MM.1S (cell line): ENCODE measurements around the gene ARHGAP8.

Experiments
- DNase-seq: peaks from one replicate; pipeline ENCODE4 v3.0.0-alpha.2; 2015
- H2AFZ ChIP-seq: fragments of 300-600 bp; sonication (generic); 2 replicates; pipeline ENCODE4 v1.6.0; 2016; ENCODE audit warnings: antibody characterized with exemption, low read length
- H3F3A ChIP-seq: fragments of 300-600 bp; sonication (generic); 2 replicates; pipeline ENCODE4 v1.6.1; 2016; ENCODE audit warnings: mild to moderate bottlenecking, antibody characterized with exemption, low read length, moderate library complexity, mixed read lengths; ENCODE audit not compliant: insufficient read depth
- H3K27ac ChIP-seq: fragments of 300-600 bp; sonication (generic); 2 replicates; pipeline ENCODE4 v1.5.1; 2016; ENCODE audit warnings: mild to moderate bottlenecking, low read length
- H3K27me3 ChIP-seq: fragments of 300-600 bp; sonication (generic); replicated peaks from 2 replicates; pipeline ENCODE4 v1.6.0; 2016; ENCODE audit warnings: low read length; ENCODE audit not compliant: insufficient read depth
- H3K36me3 ChIP-seq: fragments of 300-600 bp; sonication (generic); replicated peaks from 2 replicates; pipeline ENCODE4 v1.6.1; 2016; ENCODE audit warnings: mild to moderate bottlenecking, low read length, mixed read lengths; ENCODE audit not compliant: insufficient read depth
- H3K4me1 ChIP-seq: fragments of 300-600 bp; sonication (generic); 2 replicates; pipeline ENCODE4 v1.6.1; 2016; ENCODE audit warnings: low read length, mixed read lengths
- H3K4me2 ChIP-seq: fragments of 300-600 bp; sonication (generic); 2 replicates; pipeline ENCODE4 v1.6.0; 2016; ENCODE audit warnings: low read depth, low read length
- H3K4me3 ChIP-seq: fragments of 300-600 bp; sonication (generic); 2 replicates; pipeline ENCODE4 v1.5.1; 2016; ENCODE audit warnings: low read length, mixed read lengths
- H3K79me2 ChIP-seq: fragments of 300-600 bp; sonication (generic); 2 replicates; pipeline ENCODE4 v1.6.1; 2016; ENCODE audit warnings: mixed run types, low read length, mixed read lengths
- H3K9ac ChIP-seq: fragments of 300-600 bp; sonication (generic); 2 replicates; pipeline ENCODE4 v1.6.1; 2016; ENCODE audit warnings: low read length, mixed read lengths
- H3K9me2 ChIP-seq: fragments of 300-600 bp; sonication (generic); replicated peaks from 2 replicates; pipeline ENCODE4 v1.6.1; 2016; ENCODE audit warnings: mild to moderate bottlenecking, low read length, mixed read lengths; ENCODE audit not compliant: insufficient read depth
- H3K9me3 ChIP-seq: fragments of 300-600 bp; sonication (generic); replicated peaks from 2 replicates; pipeline ENCODE4 v1.6.1; 2016; ENCODE audit warnings: mild to moderate bottlenecking, low read length, mixed read lengths; ENCODE audit not compliant: insufficient read depth
- H4K20me1 ChIP-seq: fragments of 300-600 bp; sonication (generic); 2 replicates; pipeline ENCODE4 v1.6.1; 2016; ENCODE audit warnings: mild to moderate bottlenecking, low read length, moderate library complexity, mixed read lengths; ENCODE audit not compliant: insufficient read depth
- CTCF ChIP-seq: fragments of 300-600 bp; sonication (generic); IDR thresholded peaks from 2 replicates; pipeline ENCODE4 v1.5.1; 2016; ENCODE audit warnings: antibody characterized with exemption, low read length, mixed read lengths
- EZH2 ChIP-seq: fragments of 300-600 bp; sonication (generic); optimal IDR thresholded peaks from 2 replicates; pipeline ENCODE3; 2017; ENCODE audit warnings: low read depth, mild to moderate bottlenecking, antibody characterized with exemption, low read length, mixed read lengths
- EZH2phosphoT487 ChIP-seq: fragments of 300-600 bp; sonication (generic); IDR thresholded peaks from 2 replicates; pipeline ENCODE4 v1.6.1; 2018; ENCODE audit warnings: antibody characterized with exemption, low read length

The ARHGAP8 gene

GRCh38 chr22:44831885-44832284, 79.5 kb downstream of the ARHGAP8 start:
- no peaks in the 10 kb centered on the region for H3K9me3 ChIP-seq
- H3K4me3 ChIP-seq = no peak overlapping the region
- H3K27ac ChIP-seq = no peak overlapping the region
- no peaks in the 10 kb centered on the region for H4K20me1 ChIP-seq
- no peak overlapping the region for H3K9ac ChIP-seq
- H3F3A ChIP-seq = no peaks in the 10 kb centered on the region
- DNase-seq = no peak
- no peak overlapping the region for H2AFZ ChIP-seq
- TF ChIP-seq EZH2phosphoT487 (no peak), EZH2 (no peak), CTCF (no peak)
- peaks cover 92% of the 10 kb centered on the region for H3K27me3 ChIP-seq
- H3K36me3 ChIP-seq = no peaks in the 10 kb centered on the region
- H3K9me2 ChIP-seq = no peaks in the 10 kb centered on the region
- no peaks in the 10 kb centered on the region for H3K4me1 ChIP-seq
- no peaks in the 10 kb centered on the region for H3K79me2 ChIP-seq
- no peak overlapping the region for H3K4me2 ChIP-seq

- peaks cover 98% of the 10 kb centered on the region for H3K27me3 ChIP-seq
- H4K20me1 ChIP-seq = no peaks in the 10 kb centered on the region
- H3K4me1 ChIP-seq = no peaks in the 10 kb centered on the region
- H3F3A ChIP-seq = no peaks in the 10 kb centered on the region
- H3K79me2 ChIP-seq = no peaks in the 10 kb centered on the region
- H3K4me3 ChIP-seq = no peak overlapping the region
- H2AFZ ChIP-seq = no peak overlapping the region
- no peak overlapping the region for H3K27ac ChIP-seq
- H3K9ac ChIP-seq = no peak overlapping the region
- H3K36me3 ChIP-seq = no peaks in the 10 kb centered on the region
- no peak for DNase-seq
- no peak overlapping the region for H3K4me2 ChIP-seq
- TF ChIP-seq EZH2phosphoT487 (no peak), EZH2 (no peak), CTCF (no peak)
- no peaks in the 10 kb centered on the region for H3K9me2 ChIP-seq
- H3K9me3 ChIP-seq = no peaks in the 10 kb centered on the region
Measured at GRCh38 chr22:44834065-44834464, 81.7 kb downstream of the ARHGAP8 start.

- H3K9me3 ChIP-seq = no peaks in the 10 kb centered on the region
- peaks cover 97% of the 10 kb centered on the region for H3K27me3 ChIP-seq
- H3K79me2 ChIP-seq = no peaks in the 10 kb centered on the region
- H3K36me3 ChIP-seq = no peaks in the 10 kb centered on the region
- H3K4me3 ChIP-seq = no peak overlapping the region
- H4K20me1 ChIP-seq = no peaks in the 10 kb centered on the region
- TF ChIP-seq EZH2 (no peak), CTCF (no peak), EZH2phosphoT487 (no peak)
- DNase-seq = no peak
- no peak overlapping the region for H3K4me2 ChIP-seq
- no peaks in the 10 kb centered on the region for H3F3A ChIP-seq
- H3K9me2 ChIP-seq = no peaks in the 10 kb centered on the region
- H2AFZ ChIP-seq = no peak overlapping the region
- H3K4me1 ChIP-seq = no peaks in the 10 kb centered on the region
- H3K27ac ChIP-seq = no peak overlapping the region
- no peak overlapping the region for H3K9ac ChIP-seq
Measured at GRCh38 chr22:44837481-44837880, 85.1 kb downstream of the ARHGAP8 start.
